NCI-H524 (cell line): ENCODE measurements around the gene CCL23.

ENCODE experiments used
- DNase-seq, 2 experiments: peaks; one replicate each; lab custom pipeline; 2025; lab: John Stamatoyannopoulos, UW

Gene CCL23

GRCh38 chr17:35969558-35970380 is 48.0 kb downstream of the CCL23 start:
- peak; percentile 52 to 70 for DNase-seq

GRCh38 chr17:35968520-35969054 is 49.2 kb downstream of the CCL23 start:
- no peak for DNase-seq

- DNase-seq = no peak
These were observed 52.5 kb downstream of the CCL23 start for GRCh38 chr17:35965272-35965671.

- no peak for DNase-seq
These were observed 54.1 kb downstream of the CCL23 start for GRCh38 chr17:35963663-35964062.
